Tibial nerve (tissue), 4 donors: ENCODE data around the gene TXLNB. TPM values are rescaled to one million over a fixed set of nuclear protein-coding genes. Genes with fewer than 3 reads are reported as not detected.

ENCODE experiments used
- DNase-seq, 2 donors: peaks; one replicate each; pipeline ENCODE4 v3.0.0-alpha.2; 2019; ENCODE audit warnings: low spot score in 2 of 2
- H3K27ac ChIP-seq, 4 donors: fragments of 200-600 bp; sonication (generic) in 3 of 4; one replicate each; pipeline ENCODE4 v1.5.1; 2017 to 2019; ENCODE audit warnings: mild to moderate bottlenecking in 1 of 4
- H3K27me3 ChIP-seq, 2 donors: fragments of 200-600 bp; sonication (generic) in 1 of 2; one replicate each; pipeline versions ENCODE4 v1.5.1 to v1.6.0; 2017 to 2019
- H3K36me3 ChIP-seq, 3 donors: fragments of 200-600 bp; sonication (generic); one replicate each; pipeline ENCODE4 v1.5.1; 2018 to 2019
- H3K4me1 ChIP-seq, 4 donors: fragments of 200-600 bp; sonication (generic) in 3 of 4; one replicate each; pipeline ENCODE4 v1.5.1; 2017 to 2019
- H3K4me3 ChIP-seq, 4 donors: fragments of 200-600 bp; sonication (generic) in 3 of 4; one replicate each; pipeline ENCODE4 v1.5.1; 2017 to 2019; ENCODE audit warnings: mild to moderate bottlenecking in 1 of 4, moderate library complexity in 1 of 4
- H3K9me3 ChIP-seq, 4 donors: fragments of 200-600 bp; sonication (generic) in 3 of 4; one replicate each; pipeline ENCODE4 v1.5.1; 2017 to 2019
- CTCF ChIP-seq, 5 experiments: fragments of 200-600 bp in 3 of 5; fragments of 450-650 bp in 2 of 5; sonication (generic) in 3 of 5; IDR thresholded peaks; one replicate each; pipeline ENCODE4 v1.5.1; 2016 to 2019; ENCODE audit warnings: antibody characterized with exemption in 5 of 5, mild to moderate bottlenecking in 3 of 5, moderate library complexity in 2 of 5
- EP300 ChIP-seq, 2 donors: sonication (generic); formaldehyde crosslinking; IDR thresholded peaks; one replicate each; pipeline ENCODE4 v1.6.1; 2017; ENCODE audit warnings: antibody characterized with exemption in 2 of 2, mild to moderate bottlenecking in 1 of 2
- POLR2A ChIP-seq, 2 donors: fragments of 450-650 bp; IDR thresholded peaks; one replicate each; pipeline ENCODE4 v1.6.1; 2017; ENCODE audit warnings: antibody characterized with exemption in 2 of 2, mild to moderate bottlenecking in 2 of 2, moderate library complexity in 2 of 2
- WGBS, 2 donors: methylation state at CpG; one replicate each; pipeline ENCODE4 v1.1.5; 2018; 5-methylcytosine and 5-hydroxymethylcytosine counted together
- total RNA-seq, 4 donors: library from RNA; depleted of rRNA; stranded (reverse); fragments of >200 nt; gene quantifications; one replicate each; pipeline ENCODE4 v1.1.0, GENCODE V29; 2016

The TXLNB gene
- total RNA-seq, 4 donors from 2014 or later = under 0.01 to 0.63 (median 0.26) TPM

- Histone ChIP-seq H3K27me3 (no peaks in the 10 kb centered on the region), H3K27ac (peak overlapping the region; percentile 20 to 79 (median 48)), H3K4me3 (peak overlapping the region in 2 of 4 donors; percentile 32 to 33), H3K9me3 (no peaks in the 10 kb centered on the region), H3K4me1 (peaks cover 0 to 10% (median 2%) of the 10 kb centered on the region in 4 donors), H3K36me3 (no peaks in the 10 kb centered on the region)
- DNase-seq = peak; percentile 51 to 76
- TF ChIP-seq EP300 (IDR thresholded peaks at IDR 0.05) = peak; percentile 77 to 88
- TF ChIP-seq CTCF (IDR thresholded peaks at IDR 0.05) = no peak
- 45 to 49% methylated on average over 21 of the region's 21 CpGs for WGBS, 2 donors
Observed at GRCh38 chr6:139323511-139324300, 31.9 kb upstream of the TXLNB start.

- no peak overlapping the region for H3K27ac ChIP-seq
- 64 to 65% methylated on average over 2 of the region's 2 CpGs for WGBS, 2 donors
- peaks cover 0 to 10% (median 0%) of the 10 kb centered on the region in 4 donors for H3K9me3 ChIP-seq
- H3K27me3 ChIP-seq = no peaks in the 10 kb centered on the region
- H3K36me3 ChIP-seq = no peaks in the 10 kb centered on the region
- no peak for DNase-seq
- H3K4me1 ChIP-seq = peaks cover 0 to 10% (median 2%) of the 10 kb centered on the region in 4 donors
- no peak overlapping the region for H3K4me3 ChIP-seq
- TF ChIP-seq POLR2A (IDR thresholded peaks at IDR 0.05) (no peak), CTCF (IDR thresholded peaks at IDR 0.05) (no peak), EP300 (IDR thresholded peaks at IDR 0.05) (no peak)
Observed at GRCh38 chr6:139320081-139320480, 28.3 kb upstream of the TXLNB start.

- H3K27me3 ChIP-seq = no peaks in the 10 kb centered on the region
- peaks cover 0 to 10% (median 0%) of the 10 kb centered on the region in 4 donors for H3K9me3 ChIP-seq
- no peak for TF ChIP-seq POLR2A (IDR thresholded peaks at IDR 0.05)
- TF ChIP-seq EP300 (IDR thresholded peaks at IDR 0.05) = no peak
- no peak for TF ChIP-seq CTCF (IDR thresholded peaks at IDR 0.05)
- no peak overlapping the region for H3K27ac ChIP-seq
- H3K4me3 ChIP-seq = no peak overlapping the region
- no peaks in the 10 kb centered on the region for H3K36me3 ChIP-seq
- no peak for DNase-seq
- no peaks in the 10 kb centered on the region for H3K4me1 ChIP-seq
- 67 to 83% methylated on average over 2 of the region's 2 CpGs for WGBS, 2 donors
Observed at GRCh38 chr6:139316622-139317317, 25.0 kb upstream of the TXLNB start.

GRCh38 chr6:139313784-139314545 is 22.2 kb upstream of the TXLNB start:
- Histone ChIP-seq H3K36me3 (no peaks in the 10 kb centered on the region), H3K27me3 (no peaks in the 10 kb centered on the region), H3K4me1 (peaks cover 0 to 4% (median 0%) of the 10 kb centered on the region in 4 donors), H3K9me3 (peaks cover 0 to 10% (median 0%) of the 10 kb centered on the region in 4 donors), H3K27ac (no peak overlapping the region), H3K4me3 (no peak overlapping the region)
- DNase-seq = no peak
- 54 to 56% methylated on average over 6 of the region's 6 CpGs for WGBS, 2 donors
- no peak for TF ChIP-seq POLR2A (IDR thresholded peaks at IDR 0.05)
- no peak for TF ChIP-seq CTCF (IDR thresholded peaks at IDR 0.05)
- no peak for TF ChIP-seq EP300 (IDR thresholded peaks at IDR 0.05)
